ENCODE data around the gene TUBA1C. TPM values are rescaled to one million over a fixed set of nuclear protein-coding genes. Genes with fewer than 3 reads are reported as not detected.

The TUBA1C gene
- total RNA-seq, 4 donors from 2014 or later, result 129 to 190 (median 167) TPM

DNA sequence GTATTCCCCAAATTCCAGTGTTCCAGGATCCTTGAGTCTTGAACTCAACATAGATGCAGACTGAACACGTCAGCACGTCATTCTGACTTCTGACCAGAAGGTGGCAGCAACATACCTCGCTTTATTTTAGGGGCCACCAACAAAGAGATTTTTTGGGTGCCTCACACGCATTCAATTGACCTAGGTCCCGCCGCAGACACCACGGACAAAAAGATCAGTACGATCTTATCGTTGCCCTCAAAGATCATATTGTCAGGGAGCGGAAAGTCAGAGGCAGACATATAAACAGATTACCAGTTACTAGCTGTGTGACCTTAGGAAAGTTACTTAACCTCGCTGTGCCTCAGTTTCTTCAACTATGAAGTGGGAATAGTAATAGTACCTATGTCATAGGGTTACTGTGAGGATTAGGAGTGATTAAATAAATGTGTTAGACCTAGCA lies 23.6 kb downstream of the TUBA1C start:
- Histone ChIP-seq H3K36me3 (no peaks in the 10 kb centered on the region), H3K27me3 (peaks cover 0 to 59% (median 0%) of the 10 kb centered on the region in 4 donors), H3K9me3 (no peaks in the 10 kb centered on the region), H3K27ac (replicated peaks in 1 of 4) (no peak overlapping the region), H3K4me3 (no peak overlapping the region), H3K4me1 (peaks cover 8 to 11% (median 10%) of the 10 kb centered on the region in 4 donors)
- 5% methylated on average over 11 of the region's 11 CpGs for WGBS
- TF ChIP-seq POLR2AphosphoS5 (IDR thresholded peaks at IDR 0.05), result no peak
- no peak for TF ChIP-seq EP300 (IDR thresholded peaks at IDR 0.05)
- TF ChIP-seq, protein P1, sequence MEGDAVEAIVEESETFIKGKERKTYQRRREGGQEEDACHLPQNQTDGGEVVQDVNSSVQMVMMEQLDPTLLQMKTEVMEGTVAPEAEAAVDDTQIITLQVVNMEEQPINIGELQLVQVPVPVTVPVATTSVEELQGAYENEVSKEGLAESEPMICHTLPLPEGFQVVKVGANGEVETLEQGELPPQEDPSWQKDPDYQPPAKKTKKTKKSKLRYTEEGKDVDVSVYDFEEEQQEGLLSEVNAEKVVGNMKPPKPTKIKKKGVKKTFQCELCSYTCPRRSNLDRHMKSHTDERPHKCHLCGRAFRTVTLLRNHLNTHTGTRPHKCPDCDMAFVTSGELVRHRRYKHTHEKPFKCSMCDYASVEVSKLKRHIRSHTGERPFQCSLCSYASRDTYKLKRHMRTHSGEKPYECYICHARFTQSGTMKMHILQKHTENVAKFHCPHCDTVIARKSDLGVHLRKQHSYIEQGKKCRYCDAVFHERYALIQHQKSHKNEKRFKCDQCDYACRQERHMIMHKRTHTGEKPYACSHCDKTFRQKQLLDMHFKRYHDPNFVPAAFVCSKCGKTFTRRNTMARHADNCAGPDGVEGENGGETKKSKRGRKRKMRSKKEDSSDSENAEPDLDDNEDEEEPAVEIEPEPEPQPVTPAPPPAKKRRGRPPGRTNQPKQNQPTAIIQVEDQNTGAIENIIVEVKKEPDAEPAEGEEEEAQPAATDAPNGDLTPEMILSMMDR (IDR thresholded peaks at IDR 0.05), result peak; percentile 83 to 88 (median 85)
- no peak for TF ChIP-seq POLR2A (IDR thresholded peaks at IDR 0.05; ENCODE audit: low read depth)
- intact Hi-C loops (cut with DNase I), result loop anchor here (5.0 to 10.0 kb wide), 2 partner anchors 54 to 226 kb away; no protein-coding TSS in a partner anchor
- DNase-seq (ENCODE audit: extremely low spot score), result no peak

DNA sequence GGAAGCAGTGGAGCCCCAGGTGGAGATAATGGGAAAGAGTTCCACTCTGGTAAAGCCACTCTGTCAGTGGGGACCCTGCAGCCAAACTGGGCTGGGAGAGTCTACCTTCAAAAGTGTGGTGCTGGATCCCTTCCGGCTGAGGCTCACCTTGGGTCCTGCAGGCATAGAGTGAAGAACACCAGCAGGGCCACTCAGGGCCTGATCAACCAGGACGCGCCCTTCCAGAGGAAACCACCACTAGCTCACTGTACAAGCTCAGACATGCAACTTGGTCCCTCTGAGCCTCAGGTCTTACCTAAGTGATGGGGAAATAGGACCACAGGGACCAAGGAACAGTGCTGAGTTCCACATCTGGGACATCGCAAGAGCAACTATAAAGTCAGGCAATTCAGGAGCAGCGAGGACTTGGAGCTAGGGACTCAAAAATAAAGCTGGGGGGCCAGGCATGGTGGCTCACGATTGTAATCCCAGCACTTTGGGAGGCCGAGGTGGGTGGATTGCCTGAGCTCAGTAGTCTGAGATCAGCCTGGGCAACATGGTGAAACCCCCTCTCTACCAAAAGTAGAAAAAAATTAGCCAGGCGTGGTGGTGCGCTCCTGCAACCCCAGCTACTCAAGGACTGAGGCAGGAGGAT lies 24.2 kb downstream of the TUBA1C start:
- H3K9me3 ChIP-seq, result no peaks in the 10 kb centered on the region
- H3K4me3 ChIP-seq, result no peak overlapping the region
- TF ChIP-seq POLR2AphosphoS5 (IDR thresholded peaks at IDR 0.05) (no peak), EP300 (IDR thresholded peaks at IDR 0.05) (no peak), POLR2A (IDR thresholded peaks at IDR 0.05; ENCODE audit: low read depth) (no peak)
- TF ChIP-seq, protein P1 (IDR thresholded peaks at IDR 0.05), result no peak
- peaks cover 0 to 53% (median 0%) of the 10 kb centered on the region in 4 donors for H3K27me3 ChIP-seq
- H3K36me3 ChIP-seq, result no peaks in the 10 kb centered on the region
- intact Hi-C loops (cut with DNase I), result loop anchor here (5.0 to 10.0 kb wide), 2 partner anchors 53 to 226 kb away; no protein-coding TSS in a partner anchor
- no peak for DNase-seq (ENCODE audit: extremely low spot score)
- 88% methylated on average over 7 of the region's 9 CpGs for WGBS
- H3K27ac ChIP-seq (replicated peaks in 1 of 4), result no peak overlapping the region
- H3K4me1 ChIP-seq, result peaks cover 12 to 14% (median 14%) of the 10 kb centered on the region in 4 donors

DNA sequence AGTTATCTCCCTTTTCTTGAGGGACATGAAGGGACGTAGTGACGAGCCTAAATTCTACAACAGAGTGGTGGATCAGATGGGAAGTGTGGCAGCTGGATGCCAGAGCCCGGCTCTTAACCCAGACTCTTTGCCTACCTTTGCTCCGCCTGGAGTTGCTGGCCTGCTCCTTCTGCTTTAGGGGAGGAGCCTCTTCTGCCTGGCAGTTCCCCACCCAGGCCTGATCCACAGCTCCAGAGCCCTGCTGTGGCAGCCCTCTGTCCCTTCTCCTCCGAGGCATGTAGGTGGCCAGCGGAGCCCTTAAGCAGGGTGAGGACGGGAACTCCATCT lies 27.8 kb downstream of the TUBA1C start:
- H3K27ac ChIP-seq (replicated peaks in 1 of 4), result peak overlapping the region in 1 of 4 donors; percentile 18
- intact Hi-C loops (cut with DNase I), result no loop called here

DNA sequence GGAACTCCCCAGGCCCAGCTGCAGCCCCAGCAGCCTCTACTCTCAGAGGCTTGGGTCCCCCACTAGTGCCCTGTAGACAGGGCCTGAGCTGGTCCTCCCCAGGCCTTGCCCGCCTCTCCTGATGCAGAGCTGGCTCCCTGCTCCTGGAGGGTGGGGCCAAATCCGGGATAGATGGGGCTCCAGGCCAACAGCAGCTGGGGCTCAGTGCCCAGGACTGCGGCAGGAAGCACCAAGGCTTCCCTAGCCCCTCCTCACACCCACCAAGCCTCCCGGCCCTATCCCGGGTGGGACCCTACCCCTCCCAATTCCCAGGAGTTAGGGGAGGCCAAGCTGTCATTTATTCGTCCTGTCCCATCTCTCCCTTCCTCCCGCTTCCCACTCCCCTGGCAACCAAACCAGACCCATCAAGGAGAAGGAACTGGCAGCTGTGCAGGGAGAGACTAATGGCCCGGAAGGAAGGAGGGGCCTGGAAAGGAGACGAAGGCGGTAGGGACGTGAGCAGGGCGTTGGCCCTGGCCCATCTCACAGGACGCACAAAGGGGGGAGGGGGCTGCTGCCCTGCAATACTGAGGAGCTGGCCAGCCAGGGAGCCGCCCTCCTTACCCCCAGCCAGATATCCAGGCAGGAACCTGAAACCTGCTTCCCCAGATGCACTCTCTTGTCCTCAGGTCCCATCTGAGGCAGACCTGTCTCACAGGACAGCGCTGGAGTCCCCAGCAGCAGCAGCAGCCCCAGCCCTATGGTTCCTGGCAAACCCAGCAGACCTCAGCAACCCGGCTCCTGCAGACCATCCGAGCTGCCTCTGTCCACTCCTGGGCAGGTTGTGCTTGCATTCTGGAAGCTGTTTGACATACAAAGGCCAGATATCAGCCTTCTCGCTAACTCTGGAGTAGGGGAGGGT lies 28.4 kb downstream of the TUBA1C start:
- Histone ChIP-seq H3K4me1 (peaks cover 31 to 51% (median 41%) of the 10 kb centered on the region in 4 donors), H3K4me3 (peak overlapping the region; percentile 16 to 37 (median 20)), H3K9me3 (no peaks in the 10 kb centered on the region), H3K36me3 (no peaks in the 10 kb centered on the region), H3K27me3 (peaks cover 0 to 55% (median 30%) of the 10 kb centered on the region in 4 donors), H3K27ac (replicated peaks in 1 of 4) (peak overlapping the region in 1 of 4 donors; percentile 18)
- intact Hi-C loops (cut with DNase I), result no loop called here
- 42% methylated on average over 15 of the region's 18 CpGs for WGBS
- TF ChIP-seq EP300 (IDR thresholded peaks at IDR 0.05) (no peak), POLR2AphosphoS5 (IDR thresholded peaks at IDR 0.05) (no peak), POLR2A (IDR thresholded peaks at IDR 0.05; ENCODE audit: low read depth) (no peak)
- TF ChIP-seq, protein P1 (IDR thresholded peaks at IDR 0.05), result no peak
- no peak for DNase-seq (ENCODE audit: extremely low spot score)

More for the DNA sequence above, 27.8 kb downstream of the TUBA1C start:
- peaks cover 31 to 46% (median 37%) of the 10 kb centered on the region in 4 donors for H3K4me1 ChIP-seq
- H3K4me3 ChIP-seq, result peak overlapping the region in 2 of 4 donors; percentile 16 to 23
- 77% methylated on average over 6 of the region's 7 CpGs for WGBS
- no peaks in the 10 kb centered on the region for H3K36me3 ChIP-seq
- peaks cover 0 to 55% (median 25%) of the 10 kb centered on the region in 4 donors for H3K27me3 ChIP-seq
- no peaks in the 10 kb centered on the region for H3K9me3 ChIP-seq
- TF ChIP-seq EP300 (IDR thresholded peaks at IDR 0.05), result no peak
- no peak for TF ChIP-seq POLR2A (IDR thresholded peaks at IDR 0.05; ENCODE audit: low read depth)
- no peak for DNase-seq (ENCODE audit: extremely low spot score)
